ENCODE results near the gene RENBP. TPM values are rescaled to one million over a fixed set of nuclear protein-coding genes. Genes with fewer than 3 reads are reported as not detected.

RENBP gene
- polyA plus RNA-seq, 1 of the 3 experiments (the other 2 are of a cell fraction) = 0.90 TPM

DNA sequence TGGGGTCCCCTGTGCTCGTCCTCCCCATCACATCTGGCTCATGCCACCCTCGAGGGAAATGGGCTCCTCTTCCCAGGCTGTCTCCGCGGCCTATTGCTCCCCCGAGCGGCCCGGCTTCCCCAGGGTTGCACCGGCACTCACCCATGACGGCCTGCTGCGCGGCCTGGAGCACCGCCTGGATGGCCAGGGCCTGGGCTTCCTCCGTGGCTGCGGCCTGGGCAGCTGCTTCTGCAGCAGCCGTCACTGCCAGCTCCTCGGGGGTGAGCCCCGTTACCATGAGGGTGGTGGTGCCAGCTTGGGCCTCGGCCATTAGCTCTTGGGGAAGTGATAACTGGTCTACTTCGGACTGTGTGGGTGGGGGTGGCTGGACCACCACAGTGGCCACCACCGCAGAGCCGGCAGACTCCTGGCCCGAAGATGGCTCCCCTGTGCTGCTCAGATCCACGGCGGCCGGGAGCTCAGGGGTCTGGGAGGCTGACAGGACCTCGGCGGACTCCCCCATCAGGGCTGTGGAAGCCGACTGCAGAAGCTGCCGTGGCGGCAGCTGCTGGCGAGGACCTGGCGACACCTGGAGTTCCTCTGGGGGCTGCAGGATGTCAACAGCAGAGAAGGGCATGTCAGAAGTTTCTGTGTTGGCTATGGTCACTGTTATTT is 8.1 kb upstream of the RENBP start:
- H3K4me3 ChIP-seq (ENCODE audit: low read depth in 2 of 2, low read length in 1 of 2) = no peak overlapping the region
- DNase-seq = no peak
- no peaks in the 10 kb centered on the region for H3K9me2 ChIP-seq
- TF ChIP-seq CHD2 (IDR thresholded peaks at IDR 0.05; ENCODE audit: low read length, partially characterized antibody) (no peak), RXRA (IDR thresholded peaks at IDR 0.05; ENCODE audit: borderline replicate concordance, low read depth) (no peak), FOXM1 (IDR thresholded peaks at IDR 0.05; ENCODE audit: low read depth) (no peak), NFIC (IDR thresholded peaks at IDR 0.05; ENCODE audit: borderline replicate concordance) (no peak), ELF1 (IDR thresholded peaks at IDR 0.05) (no peak), POLR2AphosphoS5 (IDR thresholded peaks at IDR 0.05; ENCODE audit: low read depth, low read length) (no peak; the same call in 1 of the 2 replicates), FOSL2 (IDR thresholded peaks at IDR 0.05; ENCODE audit: borderline replicate concordance, low read depth) (no peak), FOXJ3 (CRISPR knock-in tag; IDR thresholded peaks at IDR 0.05) (no peak), GATA2 (CRISPR knock-in tag; IDR thresholded peaks at IDR 0.05) (no peak), YY1 (IDR thresholded peaks at IDR 0.05; ENCODE audit: low read depth) (no peak), RFX5 (IDR thresholded peaks at IDR 0.05; ENCODE audit: low read length) (no peak), RCOR1 (IDR thresholded peaks at IDR 0.05; ENCODE audit: low read length) (no peak), TAF1 (IDR thresholded peaks at IDR 0.05; ENCODE audit: borderline replicate concordance, low read depth, low read length) (no peak), SMC3 (IDR thresholded peaks at IDR 0.05; ENCODE audit: low read depth, low read length) (no peak)
- TF ChIP-seq, protein P1, sequence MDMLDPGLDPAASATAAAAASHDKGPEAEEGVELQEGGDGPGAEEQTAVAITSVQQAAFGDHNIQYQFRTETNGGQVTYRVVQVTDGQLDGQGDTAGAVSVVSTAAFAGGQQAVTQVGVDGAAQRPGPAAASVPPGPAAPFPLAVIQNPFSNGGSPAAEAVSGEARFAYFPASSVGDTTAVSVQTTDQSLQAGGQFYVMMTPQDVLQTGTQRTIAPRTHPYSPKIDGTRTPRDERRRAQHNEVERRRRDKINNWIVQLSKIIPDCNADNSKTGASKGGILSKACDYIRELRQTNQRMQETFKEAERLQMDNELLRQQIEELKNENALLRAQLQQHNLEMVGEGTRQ (IDR thresholded peaks at IDR 0.05; ENCODE audit: borderline replicate concordance, low read depth, low read length) = no peak
- TF ChIP-seq, protein P2, sequence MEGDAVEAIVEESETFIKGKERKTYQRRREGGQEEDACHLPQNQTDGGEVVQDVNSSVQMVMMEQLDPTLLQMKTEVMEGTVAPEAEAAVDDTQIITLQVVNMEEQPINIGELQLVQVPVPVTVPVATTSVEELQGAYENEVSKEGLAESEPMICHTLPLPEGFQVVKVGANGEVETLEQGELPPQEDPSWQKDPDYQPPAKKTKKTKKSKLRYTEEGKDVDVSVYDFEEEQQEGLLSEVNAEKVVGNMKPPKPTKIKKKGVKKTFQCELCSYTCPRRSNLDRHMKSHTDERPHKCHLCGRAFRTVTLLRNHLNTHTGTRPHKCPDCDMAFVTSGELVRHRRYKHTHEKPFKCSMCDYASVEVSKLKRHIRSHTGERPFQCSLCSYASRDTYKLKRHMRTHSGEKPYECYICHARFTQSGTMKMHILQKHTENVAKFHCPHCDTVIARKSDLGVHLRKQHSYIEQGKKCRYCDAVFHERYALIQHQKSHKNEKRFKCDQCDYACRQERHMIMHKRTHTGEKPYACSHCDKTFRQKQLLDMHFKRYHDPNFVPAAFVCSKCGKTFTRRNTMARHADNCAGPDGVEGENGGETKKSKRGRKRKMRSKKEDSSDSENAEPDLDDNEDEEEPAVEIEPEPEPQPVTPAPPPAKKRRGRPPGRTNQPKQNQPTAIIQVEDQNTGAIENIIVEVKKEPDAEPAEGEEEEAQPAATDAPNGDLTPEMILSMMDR (IDR thresholded peaks at IDR 0.05) = no peak
- TF ChIP-seq, protein P3, sequence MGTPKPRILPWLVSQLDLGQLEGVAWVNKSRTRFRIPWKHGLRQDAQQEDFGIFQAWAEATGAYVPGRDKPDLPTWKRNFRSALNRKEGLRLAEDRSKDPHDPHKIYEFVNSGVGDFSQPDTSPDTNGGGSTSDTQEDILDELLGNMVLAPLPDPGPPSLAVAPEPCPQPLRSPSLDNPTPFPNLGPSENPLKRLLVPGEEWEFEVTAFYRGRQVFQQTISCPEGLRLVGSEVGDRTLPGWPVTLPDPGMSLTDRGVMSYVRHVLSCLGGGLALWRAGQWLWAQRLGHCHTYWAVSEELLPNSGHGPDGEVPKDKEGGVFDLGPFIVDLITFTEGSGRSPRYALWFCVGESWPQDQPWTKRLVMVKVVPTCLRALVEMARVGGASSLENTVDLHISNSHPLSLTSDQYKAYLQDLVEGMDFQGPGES (IDR thresholded peaks at IDR 0.05; ENCODE audit: low read depth, low read length) = no peak
- TF ChIP-seq, protein P4, sequence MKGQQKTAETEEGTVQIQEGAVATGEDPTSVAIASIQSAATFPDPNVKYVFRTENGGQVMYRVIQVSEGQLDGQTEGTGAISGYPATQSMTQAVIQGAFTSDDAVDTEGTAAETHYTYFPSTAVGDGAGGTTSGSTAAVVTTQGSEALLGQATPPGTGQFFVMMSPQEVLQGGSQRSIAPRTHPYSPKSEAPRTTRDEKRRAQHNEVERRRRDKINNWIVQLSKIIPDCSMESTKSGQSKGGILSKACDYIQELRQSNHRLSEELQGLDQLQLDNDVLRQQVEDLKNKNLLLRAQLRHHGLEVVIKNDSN (IDR thresholded peaks at IDR 0.05; ENCODE audit: borderline replicate concordance, low read depth) = no peak
- TF ChIP-seq, protein P5, sequence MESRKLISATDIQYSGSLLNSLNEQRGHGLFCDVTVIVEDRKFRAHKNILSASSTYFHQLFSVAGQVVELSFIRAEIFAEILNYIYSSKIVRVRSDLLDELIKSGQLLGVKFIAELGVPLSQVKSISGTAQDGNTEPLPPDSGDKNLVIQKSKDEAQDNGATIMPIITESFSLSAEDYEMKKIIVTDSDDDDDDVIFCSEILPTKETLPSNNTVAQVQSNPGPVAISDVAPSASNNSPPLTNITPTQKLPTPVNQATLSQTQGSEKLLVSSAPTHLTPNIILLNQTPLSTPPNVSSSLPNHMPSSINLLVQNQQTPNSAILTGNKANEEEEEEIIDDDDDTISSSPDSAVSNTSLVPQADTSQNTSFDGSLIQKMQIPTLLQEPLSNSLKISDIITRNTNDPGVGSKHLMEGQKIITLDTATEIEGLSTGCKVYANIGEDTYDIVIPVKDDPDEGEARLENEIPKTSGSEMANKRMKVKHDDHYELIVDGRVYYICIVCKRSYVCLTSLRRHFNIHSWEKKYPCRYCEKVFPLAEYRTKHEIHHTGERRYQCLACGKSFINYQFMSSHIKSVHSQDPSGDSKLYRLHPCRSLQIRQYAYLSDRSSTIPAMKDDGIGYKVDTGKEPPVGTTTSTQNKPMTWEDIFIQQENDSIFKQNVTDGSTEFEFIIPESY (IDR thresholded peaks at IDR 0.05; ENCODE audit: borderline replicate concordance, low read depth) = no peak
- H3K4me1 ChIP-seq (ENCODE audit: control insufficient read depth in 1 of 2, insufficient read depth in 2 of 2, low read depth in 1 of 2, low read length in 1 of 2) = no peaks in the 10 kb centered on the region; a peak in 1 of 4 replicates
- H3F3A ChIP-seq (replicated peaks; ENCODE audit: insufficient read depth) = peaks cover 16% of the 10 kb centered on the region
- H3K9me3 ChIP-seq = no peaks in the 10 kb centered on the region
- POLR2A ChIA-PET = no interaction called here
- peaks cover 13 to 96% of the 10 kb centered on the region in 2 experiments for H3K36me3 ChIP-seq (replicated peaks in 1 of 2; ENCODE audit: control insufficient read depth in 1 of 2, insufficient read depth in 2 of 2, low read length in 1 of 2)
- H2AFZ ChIP-seq (ENCODE audit: low read depth) = no peak overlapping the region
- no peak overlapping the region for H3K4me2 ChIP-seq
- H3K27ac ChIP-seq (ENCODE audit: low read depth in 2 of 2, low read length in 1 of 2) = no peak overlapping the region
- H4K20me1 ChIP-seq (ENCODE audit: insufficient read depth) = peaks cover 5% of the 10 kb centered on the region; the same call in 1 of the 2 replicates
- no peaks in the 10 kb centered on the region for H3K27me3 ChIP-seq (ENCODE audit: insufficient read depth)
- 96% methylated on average over 19 of the region's 32 CpGs for WGBS (ENCODE audit: low lambda C conversion rate)
- no peak overlapping the region for H3K9ac ChIP-seq
- no peaks in the 10 kb centered on the region for H3K79me2 ChIP-seq (ENCODE audit: insufficient read depth)
- CTCF ChIA-PET = interaction anchor here (0.5 to 11.8 kb wide), 12 partner anchors 8 to 398 kb away, joined by 3 to 271 read pairs (median 5); partner anchors contain the start of genes ARHGAP4, HCFC1, NAA10 and PLXNB3

All from SK-N-SH (cell line).